Activated CD8-positive, alpha-beta memory T cell treated with anti-CD3 and anti-CD28 coated beads, Interleukin-2, amount 10 ng/mL, durations not matched to agents 7 days and 5 days (primary cell): ENCODE measurements around the gene NFKB2. TPM values are rescaled to one million over a fixed set of nuclear protein-coding genes. Genes with fewer than 3 reads are reported as not detected.
A peak's percentile ranks its signal among the peaks of the same experiment; 100 is the strongest.

Experiments
- ATAC-seq: fragments of 150-1000 bp; cut with Tn5 transposase; one replicate; pipeline ENCODE4 v1.10.0; 2021; ENCODE audit warnings: moderate library complexity
- CTCF ChIA-PET: fragments of 350-600 bp; sonication (Branson Sonifier 250); formaldehyde crosslinking; loops from one replicate; lab custom pipeline; 2021; ENCODE audit warnings: antibody characterized with exemption; lab: Charles Lee
- DNase-seq: peaks from one replicate; pipeline ENCODE4 v3.0.0-alpha.2; 2020
- H3K27ac Mint-ChIP-seq: one replicate; pipeline ENCODE4 v1.8.0; 2021; ENCODE audit warnings: mild to moderate bottlenecking, mixed read lengths
- H3K27me3 Mint-ChIP-seq: one replicate; pipeline ENCODE4 v1.8.0; 2021; ENCODE audit warnings: mixed read lengths
- H3K36me3 Mint-ChIP-seq: one replicate; pipeline ENCODE4 v1.8.0; 2021; ENCODE audit warnings: mild to moderate bottlenecking, mixed read lengths
- H3K4me1 Mint-ChIP-seq: one replicate; pipeline ENCODE4 v1.8.0; 2021; ENCODE audit warnings: mixed read lengths
- H3K4me3 Mint-ChIP-seq: one replicate; pipeline ENCODE4 v1.8.0; 2021; ENCODE audit warnings: mild to moderate bottlenecking, moderate library complexity, mixed read lengths
- H3K9me3 Mint-ChIP-seq: one replicate; pipeline ENCODE4 v1.8.0; 2022; ENCODE audit warnings: low read depth, mixed read lengths
- total RNA-seq, 2 experiments: library from RNA; stranded (reverse); gene quantifications; one replicate each; pipeline ENCODE4 v1.2.3, GENCODE V29; 2021

Gene NFKB2
- total RNA-seq, 2 experiments from 2014 or later = 78.1 to 199 TPM

DNA sequence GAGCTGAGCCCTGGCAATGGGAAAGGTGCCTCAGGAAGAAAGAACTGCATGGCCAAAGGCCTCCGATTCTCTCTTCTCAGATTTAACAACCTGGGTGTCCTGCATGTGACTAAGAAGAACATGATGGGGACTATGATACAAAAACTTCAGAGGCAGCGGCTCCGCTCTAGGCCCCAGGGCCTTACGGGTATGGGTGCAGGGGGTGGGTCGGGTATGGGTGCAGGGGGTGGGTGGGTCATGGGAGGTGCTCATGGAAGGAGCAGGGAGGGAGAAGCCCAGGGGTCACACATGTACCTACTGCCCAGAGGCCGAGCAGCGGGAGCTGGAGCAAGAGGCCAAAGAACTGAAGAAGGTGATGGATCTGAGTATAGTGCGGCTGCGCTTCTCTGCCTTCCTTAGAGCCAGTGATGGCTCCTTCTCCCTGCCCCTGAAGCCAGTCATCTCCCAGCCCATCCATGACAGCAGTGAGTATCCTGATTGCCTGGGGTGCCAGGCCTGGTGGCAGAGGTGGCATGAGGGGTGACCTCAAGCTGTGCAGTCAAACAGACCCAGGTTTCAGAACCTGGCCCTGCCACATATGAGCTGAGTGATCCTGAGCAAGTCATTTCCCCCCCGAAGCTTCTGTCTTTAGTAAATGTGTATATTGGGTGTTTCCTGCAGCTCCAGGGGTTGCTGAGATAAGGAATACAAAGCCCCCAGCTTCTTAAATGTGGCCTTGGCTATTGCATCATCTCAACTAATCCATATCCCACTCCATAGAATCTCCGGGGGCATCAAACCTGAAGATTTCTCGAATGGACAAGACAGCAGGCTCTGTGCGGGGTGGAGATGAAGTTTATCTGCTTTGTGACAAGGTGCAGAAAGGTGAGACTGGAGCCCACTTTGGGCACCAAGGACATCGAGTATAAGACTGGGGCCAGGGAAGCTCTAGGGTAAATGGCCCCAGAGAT lies 2.0 kb downstream of the NFKB2 start:
- H3K4me3 Mint-ChIP-seq = peak overlapping the region; percentile 84
- H3K9me3 Mint-ChIP-seq = no peaks in the 10 kb centered on the region
- no peak for ATAC-seq
- CTCF ChIA-PET = interaction anchor here (0.8 to 16.5 kb wide), 8 partner anchors 14 to 170 kb away, joined by 3 to 271 read pairs (median 20); partner anchors contain the start of genes ELOVL3 and FBXL15
- H3K27ac Mint-ChIP-seq = peak overlapping the region; percentile 90
- no peaks in the 10 kb centered on the region for H3K27me3 Mint-ChIP-seq
- DNase-seq = no peak
- H3K36me3 Mint-ChIP-seq = peaks cover 30% of the 10 kb centered on the region
- H3K4me1 Mint-ChIP-seq = peaks cover 44% of the 10 kb centered on the region

DNA sequence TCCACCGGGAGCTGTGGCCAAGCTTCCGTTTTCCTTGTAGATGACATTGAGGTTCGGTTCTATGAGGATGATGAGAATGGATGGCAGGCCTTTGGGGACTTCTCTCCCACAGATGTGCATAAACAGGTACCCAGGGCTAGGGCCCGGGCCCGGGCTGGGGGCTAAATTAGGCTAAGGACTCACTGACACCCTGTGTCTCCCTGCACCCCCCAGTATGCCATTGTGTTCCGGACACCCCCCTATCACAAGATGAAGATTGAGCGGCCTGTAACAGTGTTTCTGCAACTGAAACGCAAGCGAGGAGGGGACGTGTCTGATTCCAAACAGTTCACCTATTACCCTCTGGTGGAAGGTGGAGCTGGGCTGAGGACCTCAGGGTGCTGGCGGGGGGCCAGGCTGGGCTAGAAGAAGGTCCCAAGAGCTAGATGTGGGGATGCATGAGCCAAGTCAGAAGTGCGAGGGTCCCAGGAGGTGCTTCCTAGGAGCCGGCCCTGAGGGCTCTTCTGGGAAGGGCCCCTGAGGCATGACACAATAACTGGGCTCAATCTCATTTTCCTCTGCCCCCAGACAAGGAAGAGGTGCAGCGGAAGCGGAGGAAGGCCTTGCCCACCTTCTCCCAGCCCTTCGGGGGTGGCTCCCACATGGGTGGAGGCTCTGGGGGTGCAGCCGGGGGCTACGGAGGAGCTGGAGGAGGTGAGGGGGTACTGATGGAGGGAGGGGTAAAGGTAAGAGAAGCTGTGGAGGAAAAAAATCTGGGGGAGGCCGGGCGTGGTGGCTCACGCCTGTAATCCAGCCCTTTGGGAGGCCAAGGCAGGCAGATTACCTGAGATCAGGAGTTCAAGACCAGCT lies 2.9 kb downstream of the NFKB2 start:
- CTCF ChIA-PET = interaction anchor here (0.6 to 16.5 kb wide), 25 partner anchors 8 to 317 kb away, joined by 3 to 271 read pairs (median 4); partner anchors contain the start of genes ACTR1A, CUEDC2, ELOVL3 and FBXL15
- Mint-ChIP-seq H3K36me3 (peaks cover 30% of the 10 kb centered on the region), H3K4me3 (peak overlapping the region; percentile 46), H3K27ac (peak overlapping the region; percentile 49), H3K9me3 (no peaks in the 10 kb centered on the region), H3K4me1 (peaks cover 38% of the 10 kb centered on the region), H3K27me3 (no peaks in the 10 kb centered on the region)
- ATAC-seq (no peak), DNase-seq (no peak)

DNA sequence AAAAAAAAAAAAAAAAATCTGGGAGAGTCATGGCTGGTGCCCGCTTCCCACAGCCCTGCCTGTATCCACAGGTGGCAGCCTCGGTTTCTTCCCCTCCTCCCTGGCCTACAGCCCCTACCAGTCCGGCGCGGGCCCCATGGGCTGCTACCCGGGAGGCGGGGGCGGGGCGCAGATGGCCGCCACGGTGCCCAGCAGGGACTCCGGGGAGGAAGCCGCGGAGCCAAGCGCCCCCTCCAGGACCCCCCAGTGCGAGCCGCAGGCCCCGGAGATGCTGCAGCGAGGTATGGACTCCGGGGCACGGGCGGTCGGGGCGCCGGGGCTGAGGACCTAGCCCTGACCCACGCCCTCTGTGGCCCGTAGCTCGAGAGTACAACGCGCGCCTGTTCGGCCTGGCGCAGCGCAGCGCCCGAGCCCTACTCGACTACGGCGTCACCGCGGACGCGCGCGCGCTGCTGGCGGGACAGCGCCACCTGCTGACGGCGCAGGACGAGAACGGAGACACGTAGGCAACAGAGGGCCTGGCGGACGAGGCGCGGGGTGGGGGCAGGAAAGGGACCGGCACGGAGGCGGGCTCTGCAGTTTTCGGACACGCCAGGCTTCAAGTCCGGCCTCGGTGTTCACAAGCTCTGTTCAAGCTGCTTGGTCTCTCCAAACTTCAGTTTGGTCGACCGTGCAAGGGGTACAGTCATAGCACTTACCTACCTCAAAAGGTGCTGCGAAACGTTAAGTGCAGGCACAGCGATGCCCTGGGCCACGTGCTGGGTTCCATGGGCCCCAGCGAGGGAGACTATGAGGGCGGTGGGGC lies 3.9 kb downstream of the NFKB2 start:
- Mint-ChIP-seq H3K9me3 (no peaks in the 10 kb centered on the region), H3K36me3 (peaks cover 30% of the 10 kb centered on the region), H3K4me3 (peak overlapping the region; percentile 52), H3K27ac (peak overlapping the region; percentile 59), H3K27me3 (no peaks in the 10 kb centered on the region), H3K4me1 (peaks cover 36% of the 10 kb centered on the region)
- peak; percentile 66 for ATAC-seq
- DNase-seq = peak; percentile 92
- CTCF ChIA-PET = interaction anchor here (0.6 to 16.5 kb wide), 38 partner anchors 8 to 316 kb away, joined by 3 to 271 read pairs (median 4); partner anchors contain the start of genes ACTR1A, C10orf95, CUEDC2 and ELOVL3

DNA sequence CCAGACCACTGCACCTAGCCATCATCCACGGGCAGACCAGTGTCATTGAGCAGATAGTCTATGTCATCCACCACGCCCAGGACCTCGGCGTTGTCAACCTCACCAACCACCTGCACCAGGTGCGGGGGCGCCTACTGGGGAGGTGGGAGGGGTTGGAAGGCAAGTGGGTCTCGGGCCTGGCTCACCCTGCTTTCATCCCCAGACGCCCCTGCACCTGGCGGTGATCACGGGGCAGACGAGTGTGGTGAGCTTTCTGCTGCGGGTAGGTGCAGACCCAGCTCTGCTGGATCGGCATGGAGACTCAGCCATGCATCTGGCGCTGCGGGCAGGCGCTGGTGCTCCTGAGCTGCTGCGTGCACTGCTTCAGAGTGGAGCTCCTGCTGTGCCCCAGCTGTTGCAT lies 4.6 kb downstream of the NFKB2 start:
- Mint-ChIP-seq H3K36me3 (peaks cover 30% of the 10 kb centered on the region), H3K4me3 (peak overlapping the region; percentile 52), H3K27me3 (no peaks in the 10 kb centered on the region), H3K4me1 (peaks cover 36% of the 10 kb centered on the region), H3K27ac (peak overlapping the region; percentile 62), H3K9me3 (no peaks in the 10 kb centered on the region)
- CTCF ChIA-PET = interaction anchor here (1.1 to 16.5 kb wide), 25 partner anchors 11 to 248 kb away, joined by 3 to 271 read pairs (median 6); partner anchors contain the start of genes ACTR1A, C10orf95, ELOVL3 and FBXL15
- no peak for DNase-seq
- no peak for ATAC-seq

DNA sequence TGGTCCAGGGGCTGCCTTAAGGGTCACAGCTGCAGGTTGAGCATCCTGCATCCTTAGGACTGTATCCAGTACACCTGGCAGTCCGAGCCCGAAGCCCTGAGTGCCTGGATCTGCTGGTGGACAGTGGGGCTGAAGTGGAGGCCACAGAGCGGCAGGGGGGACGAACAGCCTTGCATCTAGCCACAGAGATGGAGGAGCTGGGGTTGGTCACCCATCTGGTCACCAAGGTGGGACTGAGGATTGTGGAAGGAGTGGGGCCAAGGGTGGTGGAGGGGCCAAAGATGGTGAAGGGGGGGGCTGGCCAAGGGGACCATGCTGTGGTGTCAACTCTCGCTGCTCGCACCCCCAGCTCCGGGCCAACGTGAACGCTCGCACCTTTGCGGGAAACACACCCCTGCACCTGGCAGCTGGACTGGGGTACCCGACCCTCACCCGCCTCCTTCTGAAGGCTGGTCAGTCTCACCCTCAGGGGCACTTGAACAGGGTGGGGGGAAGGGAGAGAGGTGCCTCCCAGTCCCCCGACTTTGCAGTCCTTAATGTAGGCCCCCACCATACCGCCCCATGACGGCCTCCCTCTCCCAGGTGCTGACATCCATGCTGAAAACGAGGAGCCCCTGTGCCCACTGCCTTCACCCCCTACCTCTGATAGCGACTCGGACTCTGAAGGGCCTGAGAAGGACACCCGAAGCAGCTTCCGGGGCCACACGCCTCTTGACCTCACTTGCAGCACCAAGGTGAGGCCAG lies 5.3 kb downstream of the NFKB2 start:
- no peak overlapping the region for H3K4me3 Mint-ChIP-seq
- H3K36me3 Mint-ChIP-seq = peaks cover 30% of the 10 kb centered on the region
- CTCF ChIA-PET = interaction anchor here (1.1 to 16.5 kb wide), 8 partner anchors 11 to 237 kb away, joined by 3 to 271 read pairs (median 9); partner anchors contain the start of genes ELOVL3 and FBXL15

DNA sequence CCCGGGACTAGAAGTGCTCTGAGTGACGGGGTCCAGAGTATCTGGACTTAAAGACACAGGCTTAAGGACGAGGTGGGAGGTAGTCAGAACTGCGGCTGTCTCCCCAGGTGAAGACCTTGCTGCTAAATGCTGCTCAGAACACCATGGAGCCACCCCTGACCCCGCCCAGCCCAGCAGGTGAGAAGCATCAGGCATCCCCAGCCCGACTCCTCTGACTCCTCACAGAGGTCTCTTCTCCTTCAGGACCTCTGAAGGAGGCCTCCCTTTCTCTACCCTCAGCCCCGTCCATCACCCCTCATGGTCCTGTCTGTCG lies 5.8 kb downstream of the NFKB2 start:
- H3K27me3 Mint-ChIP-seq = no peaks in the 10 kb centered on the region
- CTCF ChIA-PET = interaction anchor here (1.4 to 16.5 kb wide), 3 partner anchors 16 to 183 kb away, joined by 4 to 271 read pairs (median 12); partner anchors contain the start of gene ELOVL3
- H3K9me3 Mint-ChIP-seq = no peaks in the 10 kb centered on the region
- ATAC-seq (no peak), DNase-seq (no peak)
- no peak overlapping the region for H3K27ac Mint-ChIP-seq
- H3K36me3 Mint-ChIP-seq = peaks cover 28% of the 10 kb centered on the region
- peaks cover 32% of the 10 kb centered on the region for H3K4me1 Mint-ChIP-seq
- no peak overlapping the region for H3K4me3 Mint-ChIP-seq

More for the DNA sequence above, 5.3 kb downstream of the NFKB2 start:
- H3K9me3 Mint-ChIP-seq = no peaks in the 10 kb centered on the region
- no peaks in the 10 kb centered on the region for H3K27me3 Mint-ChIP-seq
- no peak overlapping the region for H3K27ac Mint-ChIP-seq
- H3K4me1 Mint-ChIP-seq = peaks cover 36% of the 10 kb centered on the region
- no peak for ATAC-seq
- DNase-seq = no peak

- ATAC-seq (no peak), DNase-seq (no peak)
- no peaks in the 10 kb centered on the region for H3K9me3 Mint-ChIP-seq
- H3K4me1 Mint-ChIP-seq = peaks cover 26% of the 10 kb centered on the region
- no peak overlapping the region for H3K4me3 Mint-ChIP-seq
- CTCF ChIA-PET = interaction anchor here (0.9 to 16.5 kb wide), 4 partner anchors 12 to 174 kb away, joined by 4 to 271 read pairs (median 4); partner anchors contain the start of gene ELOVL3
- H3K36me3 Mint-ChIP-seq = peaks cover 22% of the 10 kb centered on the region
- H3K27ac Mint-ChIP-seq = no peak overlapping the region
- no peaks in the 10 kb centered on the region for H3K27me3 Mint-ChIP-seq
These were observed 6.4 kb downstream of the NFKB2 start for GRCh38 chr10:102401735-102402511.

DNA sequence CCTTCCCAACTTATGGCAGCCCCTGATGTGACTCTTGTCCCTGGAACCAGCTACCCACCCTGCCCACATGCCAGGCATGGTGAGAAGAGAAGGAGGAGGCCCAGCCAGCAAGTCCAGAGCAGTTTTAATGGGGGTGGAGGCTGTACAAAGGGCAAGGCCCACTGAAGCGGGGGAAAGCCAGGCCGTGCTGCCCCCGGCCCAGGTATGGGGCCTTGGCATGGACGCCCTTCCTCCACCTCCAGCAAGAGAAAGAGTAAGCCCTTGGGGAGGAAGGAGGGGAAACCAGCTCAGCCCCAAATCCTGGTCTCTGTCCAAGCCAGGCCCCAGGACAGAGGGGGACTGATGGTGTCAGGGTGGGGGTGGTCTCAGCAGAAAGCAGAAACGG lies 7.0 kb downstream of the NFKB2 start:
- no peak for ATAC-seq
- Mint-ChIP-seq H3K36me3 (peaks cover 18% of the 10 kb centered on the region), H3K9me3 (no peaks in the 10 kb centered on the region), H3K4me1 (peaks cover 20% of the 10 kb centered on the region), H3K27me3 (peaks cover 3% of the 10 kb centered on the region), H3K27ac (no peak overlapping the region), H3K4me3 (no peak overlapping the region)
- DNase-seq = no peak
- CTCF ChIA-PET = interaction anchor here (0.5 to 16.5 kb wide), 8 partner anchors 13 to 237 kb away, joined by 3 to 271 read pairs (median 4); partner anchors contain the start of genes ELOVL3 and FBXL15

DNA sequence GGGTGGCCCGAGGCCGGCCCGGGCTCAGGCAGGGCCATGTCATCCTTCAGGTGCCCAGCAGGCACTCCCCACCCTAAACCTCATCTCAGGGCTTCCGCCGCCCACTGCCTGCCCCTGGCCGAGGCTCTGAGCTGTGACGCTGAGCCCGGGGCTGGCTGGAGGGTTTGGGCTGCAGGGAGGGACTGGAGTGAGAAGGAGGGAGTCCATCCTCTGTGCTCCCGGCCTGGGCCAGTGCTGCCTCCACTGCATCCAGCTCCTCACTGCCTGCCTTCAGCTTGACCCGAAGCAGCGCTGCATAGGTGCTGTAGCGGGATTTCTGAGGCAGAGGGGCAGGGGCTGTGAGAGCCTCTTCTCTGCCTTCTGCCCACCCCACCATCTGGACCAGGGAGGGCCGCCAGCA lies 7.6 kb downstream of the NFKB2 start:
- no peak overlapping the region for H3K4me3 Mint-ChIP-seq
- ATAC-seq (no peak), DNase-seq (no peak)
- CTCF ChIA-PET = interaction anchor here (0.5 to 16.5 kb wide), 16 partner anchors 9 to 238 kb away, joined by 3 to 271 read pairs (median 5); partner anchors contain the start of genes ELOVL3 and FBXL15
- H3K4me1 Mint-ChIP-seq = peaks cover 15% of the 10 kb centered on the region
- no peak overlapping the region for H3K27ac Mint-ChIP-seq
- peaks cover 12% of the 10 kb centered on the region for H3K36me3 Mint-ChIP-seq
- no peaks in the 10 kb centered on the region for H3K9me3 Mint-ChIP-seq
- H3K27me3 Mint-ChIP-seq = peaks cover 8% of the 10 kb centered on the region

- no peak overlapping the region for H3K27ac Mint-ChIP-seq
- peaks cover 14% of the 10 kb centered on the region for H3K27me3 Mint-ChIP-seq
- no peak for DNase-seq
These were observed 9.0 kb downstream of the NFKB2 start for GRCh38 chr10:102404361-102405107.

More at GRCh38 chr10:102404361-102405107, 9.0 kb downstream of the NFKB2 start:
- H3K36me3 Mint-ChIP-seq = peaks cover 9% of the 10 kb centered on the region
- no peak overlapping the region for H3K4me3 Mint-ChIP-seq
- ATAC-seq = no peak
- CTCF ChIA-PET = interaction anchor here (0.9 to 16.5 kb wide), 14 partner anchors 8 to 235 kb away, joined by 3 to 271 read pairs (median 6); partner anchors contain the start of genes ELOVL3 and FBXL15
- H3K9me3 Mint-ChIP-seq = no peaks in the 10 kb centered on the region
- peaks cover 12% of the 10 kb centered on the region for H3K4me1 Mint-ChIP-seq
